AG04449 (cell line): ENCODE data around the gene LDLRAD3.

ENCODE experiments used
- CTCF ChIA-PET: fragments of 350-600 bp; formaldehyde crosslinking; extraction: SDS; loops from one replicate; lab custom pipeline; 2021; ENCODE audit warnings: antibody characterized with exemption; lab: Yijun Ruan, JAX
- POLR2A ChIA-PET: fragments of 400-600, 350-600 bp; formaldehyde crosslinking; extraction: SDS; loops from one replicate; lab custom pipeline; 2020; ENCODE audit warnings: antibody characterized with exemption, inconsistent platforms; lab: Yijun Ruan, JAX
- DNase-seq: peaks from one replicate; pipeline ENCODE4 v3.0.0-alpha.2; 2010; ENCODE audit warnings: low read depth, low spot score
- H3K4me3 ChIP-seq: 2 replicates; pipeline ENCODE4 v1.5.1; 2011; ENCODE audit warnings: low read depth, mild to moderate bottlenecking, control low read depth, low read length
- CTCF ChIP-seq: IDR thresholded peaks from one replicate; pipeline ENCODE4 v1.5.1; 2011; ENCODE audit warnings: mild to moderate bottlenecking, moderate library complexity, low read length, control low read depth, inconsistent platforms; ENCODE audit not compliant: insufficient read depth; ENCODE audit errors: missing control alignments

The LDLRAD3 gene

GRCh38 chr11:36214480-36214879, 270.6 kb downstream of the LDLRAD3 start:
- CTCF ChIA-PET: no interaction called here
- POLR2A ChIA-PET: no interaction called here
- no peak for DNase-seq
- no peak overlapping the region for H3K4me3 ChIP-seq
- TF ChIP-seq CTCF: no peak

- ChIA-PET POLR2A (interaction anchor here (0.6 kb wide), 1 partner anchor 127 kb away, joined by 3 read pairs; no protein-coding TSS in a partner anchor), CTCF (interaction anchor here (1.1 to 2.4 kb wide), 2 partner anchors 9 to 393 kb away, joined by 3 to 6 read pairs; no protein-coding TSS in a partner anchor)
- no peak overlapping the region for H3K4me3 ChIP-seq
- no peak for TF ChIP-seq CTCF
- no peak for DNase-seq
Measured at GRCh38 chr11:36214976-36215692, 271.3 kb downstream of the LDLRAD3 start.

- H3K4me3 ChIP-seq: no peak overlapping the region
- DNase-seq: no peak
- POLR2A ChIA-PET: interaction anchor here (0.6 kb wide), 1 partner anchor 128 kb away, joined by 3 read pairs; no protein-coding TSS in a partner anchor
- TF ChIP-seq CTCF: no peak
- CTCF ChIA-PET: interaction anchor here (1.1 to 2.4 kb wide), 2 partner anchors 10 to 394 kb away, joined by 3 to 6 read pairs; no protein-coding TSS in a partner anchor
Measured at GRCh38 chr11:36215693-36216060, 271.8 kb downstream of the LDLRAD3 start.

- no peak for TF ChIP-seq CTCF
Measured at GRCh38 chr11:36216061-36216615, 272.3 kb downstream of the LDLRAD3 start.

GRCh38 chr11:36218283-36218921, 274.5 kb downstream of the LDLRAD3 start:
- no peak for TF ChIP-seq CTCF
- DNase-seq: no peak
- ChIA-PET CTCF (interaction anchor here (1.8 kb wide), 1 partner anchor 39 kb away, joined by 5 read pairs; no protein-coding TSS in a partner anchor), POLR2A (no interaction called here)
- H3K4me3 ChIP-seq: no peak overlapping the region

More at GRCh38 chr11:36216061-36216615, 272.3 kb downstream of the LDLRAD3 start:
- DNase-seq: no peak
- H3K4me3 ChIP-seq: no peak overlapping the region
- POLR2A ChIA-PET: no interaction called here
- CTCF ChIA-PET: interaction anchor here (1.1 to 2.4 kb wide), 2 partner anchors 10 to 394 kb away, joined by 3 to 6 read pairs; no protein-coding TSS in a partner anchor

- TF ChIP-seq CTCF: no peak
- H3K4me3 ChIP-seq: no peak overlapping the region
- no peak for DNase-seq
- ChIA-PET POLR2A (no interaction called here), CTCF (interaction anchor here (1.8 kb wide), 1 partner anchor 37 kb away, joined by 5 read pairs; no protein-coding TSS in a partner anchor)
Measured at GRCh38 chr11:36219996-36220395, 276.1 kb downstream of the LDLRAD3 start.
